Fibroblast of mammary gland (primary cell): ENCODE results near the gene DNAJC4.

Experiments used
- DNase-seq: peaks from one replicate; pipeline ENCODE4 v3.0.0-alpha.2; 2010; ENCODE audit warnings: low read depth
- H3K4me3 ChIP-seq: 2 replicates; pipeline ENCODE4 v1.5.1; 2011; ENCODE audit warnings: low read depth, mild to moderate bottlenecking, low read length, moderate library complexity; ENCODE audit not compliant: control insufficient read depth
- CTCF ChIP-seq: conservative IDR thresholded peaks from 2 replicates; pipeline ENCODE4 v1.5.1; 2011; ENCODE audit warnings: low read depth, low read length, inconsistent platforms; ENCODE audit not compliant: control insufficient read depth, insufficient read depth

DNAJC4 gene

GRCh38 chr11:64281957-64282770 is 51.8 kb downstream of the DNAJC4 start:
- H3K4me3 ChIP-seq = no peak overlapping the region
- no peak for TF ChIP-seq CTCF
- no peak for DNase-seq

GRCh38 chr11:64283092-64283491 is 52.7 kb downstream of the DNAJC4 start:
- H3K4me3 ChIP-seq = no peak overlapping the region
- no peak for DNase-seq
- no peak for TF ChIP-seq CTCF
